Panc1 (cell line): ENCODE data around the gene DPH3. TPM values are rescaled to one million over a fixed set of nuclear protein-coding genes. Genes with fewer than 3 reads are reported as not detected.

Experiments used
- ATAC-seq: fragments of 200-7000 bp; cut with Tn5 transposase; 2 replicates; pipeline ENCODE4 v1.9.1; 2020; ENCODE audit warnings: mild to moderate bottlenecking, moderate library complexity
- BruUV-seq: library from RNA; stranded (reverse); fragments of 400-500 nt; replicated peaks from 2 replicates; lab custom pipeline; 2021; lab: Mats Ljungman, UMichigan
- CTCF ChIA-PET: fragments of 300-600 bp; sonication (Branson Sonifier 250); formaldehyde crosslinking; loops from one replicate; lab custom pipeline; 2022; ENCODE audit warnings: antibody characterized with exemption; lab: Charles Lee
- POLR2A ChIA-PET: fragments of 300-600 bp; sonication (Branson Sonifier 250); formaldehyde crosslinking; loops from one replicate; lab custom pipeline; 2022; ENCODE audit warnings: antibody characterized with exemption; lab: Charles Lee
- DNase-seq: peaks from one replicate; pipeline ENCODE4 v3.0.0-alpha.2; 2010; ENCODE audit warnings: low read depth, low spot score
- H3K27ac ChIP-seq: 2 replicates; pipeline ENCODE4 v1.5.1; 2011; ENCODE audit warnings: mild to moderate bottlenecking, low read length, inconsistent platforms
- H3K27me3 ChIP-seq: fragments of 200-500 bp; sonication (Bioruptor generic); 2 replicates; pipeline ENCODE4 v1.6.0; 2014; ENCODE audit warnings: low read length, inconsistent platforms; ENCODE audit not compliant: control insufficient read depth, insufficient read depth
- H3K36me3 ChIP-seq: fragments of 200-500 bp; sonication (Bioruptor generic); 2 replicates; pipeline ENCODE4 v1.5.1; 2014; ENCODE audit warnings: inconsistent platforms, mild to moderate bottlenecking, low read length, moderate library complexity; ENCODE audit not compliant: control insufficient read depth, insufficient read depth
- H3K4me1 ChIP-seq: 2 replicates; pipeline ENCODE4 v1.5.1; 2011; ENCODE audit warnings: inconsistent platforms, mild to moderate bottlenecking, low read length, moderate library complexity; ENCODE audit not compliant: control insufficient read depth, insufficient read depth
- H3K4me3 ChIP-seq, 2 experiments: 2 replicates each; pipeline ENCODE4 v1.5.1; 2011 to 2012; ENCODE audit warnings: low read depth in 2 of 2, low read length in 2 of 2, mild to moderate bottlenecking in 2 of 2, inconsistent platforms in 1 of 2, moderate library complexity in 1 of 2
- H3K9me3 ChIP-seq: fragments of 200-500 bp; sonication (Bioruptor generic); 2 replicates; pipeline ENCODE4 v1.5.1; 2014; ENCODE audit warnings: low read depth, mild to moderate bottlenecking, inconsistent platforms, low read length, moderate library complexity; ENCODE audit not compliant: control insufficient read depth, insufficient read depth
- CTCF ChIP-seq: fragments of 450-650 bp; IDR thresholded peaks from 2 replicates; pipeline ENCODE4 v1.5.1; 2017; ENCODE audit warnings: mild to moderate bottlenecking
- POLR2AphosphoS5 ChIP-seq: IDR thresholded peaks from 2 replicates; pipeline ENCODE4 v1.6.1; 2012; ENCODE audit warnings: mild to moderate bottlenecking, low read depth, low read length, moderate library complexity
- REST ChIP-seq, 2 experiments: IDR thresholded peaks; 2 replicates each; pipeline ENCODE4 v1.6.1; 2011 to 2012; ENCODE audit warnings: low read depth in 2 of 2, control low read depth in 1 of 2, low read length in 1 of 2, mild to moderate bottlenecking in 1 of 2, moderate library complexity in 1 of 2; ENCODE audit not compliant: insufficient read depth in 1 of 2
- SIN3A ChIP-seq: IDR thresholded peaks from 2 replicates; pipeline ENCODE4 v1.6.1; 2012; ENCODE audit warnings: low read depth, mild to moderate bottlenecking, low read length, moderate library complexity, borderline replicate concordance; ENCODE audit not compliant: insufficient read depth
- TCF7L2 ChIP-seq: IDR thresholded peaks from 2 replicates; pipeline ENCODE4 v1.6.1; 2011; ENCODE audit warnings: mild to moderate bottlenecking, low read depth, low read length, inconsistent platforms
- in situ Hi-C: cut with HindIII; loops from 2 replicates; pipeline ENCODE4 v1.10.0; 2016; ENCODE audit warnings: low sequenced_read_pairs, low pct_unique_long_range_greater_than_20kb
- intact Hi-C: fragments of 100-400 bp; cut with micrococcal nuclease; formaldehyde crosslinking; loops from one replicate; pipeline ENCODE4 v1.10.0; 2022; ENCODE audit not compliant: unreplicated experiment
- total RNA-seq: library from RNA; stranded (reverse); gene quantifications from one replicate; pipeline ENCODE4 v1.2.1, GENCODE V29; 2021; ENCODE audit not compliant: unreplicated experiment

The DPH3 gene
- total RNA-seq, 1 experiment from 2014 or later: 16.5 TPM

- intact Hi-C loops: no loop called here
- BruUV-seq: no TSS peak
- no peak for DNase-seq
- Histone ChIP-seq H3K9me3 (no peaks in the 10 kb centered on the region), H3K27me3 (no peaks in the 10 kb centered on the region), H3K27ac (no peak overlapping the region), H3K4me3 (no peak overlapping the region), H3K4me1 (no peaks in the 10 kb centered on the region), H3K36me3 (no peaks in the 10 kb centered on the region)
- POLR2A ChIA-PET: no interaction called here
- in situ Hi-C loops: no loop called here
- TF ChIP-seq CTCF: no peak
- TF ChIP-seq SIN3A: no peak
- no peak for TF ChIP-seq TCF7L2
- no peak for TF ChIP-seq REST (IDR thresholded peaks at IDR 0.05; ENCODE audit: insufficient read depth in 1 of 2, low read depth in 2 of 2, low read length in 1 of 2)
- no peak for TF ChIP-seq POLR2AphosphoS5
- no peak for ATAC-seq
- CTCF ChIA-PET: no interaction called here
These were observed 30.9 kb downstream of the DPH3 start for GRCh38 chr3:16233806-16234205.

- no peaks in the 10 kb centered on the region for H3K27me3 ChIP-seq
- H3K4me3 ChIP-seq: no peak overlapping the region
- CTCF ChIA-PET: no interaction called here
- H3K9me3 ChIP-seq: no peaks in the 10 kb centered on the region
- TF ChIP-seq CTCF: no peak
- TF ChIP-seq TCF7L2: no peak
- TF ChIP-seq REST (IDR thresholded peaks at IDR 0.05; ENCODE audit: insufficient read depth in 1 of 2, low read depth in 2 of 2, low read length in 1 of 2): no peak
- TF ChIP-seq SIN3A: no peak
- no peak for TF ChIP-seq POLR2AphosphoS5
- H3K36me3 ChIP-seq: no peaks in the 10 kb centered on the region
- no peak for ATAC-seq
- no peak overlapping the region for H3K27ac ChIP-seq
- BruUV-seq: no TSS peak
- POLR2A ChIA-PET: no interaction called here
- H3K4me1 ChIP-seq: no peaks in the 10 kb centered on the region
- DNase-seq: no peak
- in situ Hi-C loops (no loop called here), intact Hi-C loops (no loop called here)
These were observed 32.8 kb downstream of the DPH3 start for GRCh38 chr3:16231983-16232382.
